Kidney glomerular epithelial cell (primary cell): ENCODE measurements around the gene RIN2.
"Not testable (repeated sequence)": the region's sequence is repeated elsewhere in the genome, so short reads cannot be mapped to it uniquely, and the experiment has no call there.

ENCODE experiments used
- DNase-seq: peaks from one replicate; lab custom pipeline; 2025; lab: John Stamatoyannopoulos, UW

RIN2 gene

DNA sequence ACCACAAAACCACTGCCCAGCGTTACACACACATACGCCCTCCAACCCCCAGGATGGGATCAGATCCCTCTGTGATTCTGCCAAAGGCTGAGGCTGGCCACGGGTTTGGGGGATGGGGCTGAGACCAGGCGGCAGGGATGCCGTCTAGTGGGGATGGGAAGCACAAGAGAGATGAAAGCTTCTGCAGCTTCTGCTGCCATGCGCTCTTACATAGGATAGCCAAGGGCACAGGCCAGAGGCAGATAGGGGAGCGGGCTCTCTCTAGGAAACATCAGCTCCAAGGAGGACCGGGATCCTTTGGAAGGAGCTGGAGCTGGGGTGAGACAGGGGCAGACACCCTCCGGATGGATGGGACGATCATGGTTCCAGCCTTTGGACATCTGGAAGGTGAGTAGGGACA, 18.7 kb upstream of the RIN2 start:
- DNase-seq = no peak

DNA sequence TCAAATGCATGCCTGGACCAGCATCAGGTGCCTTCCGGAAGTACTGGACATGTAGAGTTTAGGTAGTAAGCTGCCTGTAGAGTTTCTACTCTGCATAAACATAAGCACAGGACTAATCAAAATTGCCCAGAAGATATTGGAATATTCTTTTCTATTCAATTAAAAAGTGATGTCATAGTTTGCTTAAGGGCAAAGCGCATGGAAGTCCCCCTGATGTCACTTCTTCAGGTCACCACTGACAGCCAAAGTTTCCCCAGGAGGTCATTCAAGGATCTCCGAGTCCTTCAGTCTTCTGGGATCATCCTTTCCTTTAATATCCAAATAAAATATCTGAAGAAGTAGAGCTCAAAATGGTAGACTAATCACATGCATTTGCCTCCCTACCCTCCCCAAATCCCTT, 17.5 kb upstream of the RIN2 start:
- DNase-seq = no peak

DNA sequence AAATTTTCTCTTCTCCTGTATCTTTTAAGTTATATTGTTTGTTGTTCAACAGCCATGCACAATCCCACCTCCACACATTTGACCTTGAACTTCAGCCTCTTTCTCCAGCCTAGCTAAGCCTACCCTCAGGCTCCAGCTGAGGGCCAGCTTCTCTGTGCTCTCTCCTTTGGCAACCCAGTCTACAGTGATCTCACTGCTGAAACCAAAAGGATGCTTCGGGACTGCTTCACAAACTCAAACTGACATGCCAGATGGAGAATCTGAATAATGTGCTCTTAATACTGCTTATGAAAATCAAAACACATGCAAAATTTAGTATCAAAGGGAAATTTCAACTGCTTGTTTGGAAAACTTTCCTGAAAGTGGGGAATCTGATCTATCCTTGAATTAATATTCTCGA, 16.1 kb upstream of the RIN2 start:
- no peak for DNase-seq

DNA sequence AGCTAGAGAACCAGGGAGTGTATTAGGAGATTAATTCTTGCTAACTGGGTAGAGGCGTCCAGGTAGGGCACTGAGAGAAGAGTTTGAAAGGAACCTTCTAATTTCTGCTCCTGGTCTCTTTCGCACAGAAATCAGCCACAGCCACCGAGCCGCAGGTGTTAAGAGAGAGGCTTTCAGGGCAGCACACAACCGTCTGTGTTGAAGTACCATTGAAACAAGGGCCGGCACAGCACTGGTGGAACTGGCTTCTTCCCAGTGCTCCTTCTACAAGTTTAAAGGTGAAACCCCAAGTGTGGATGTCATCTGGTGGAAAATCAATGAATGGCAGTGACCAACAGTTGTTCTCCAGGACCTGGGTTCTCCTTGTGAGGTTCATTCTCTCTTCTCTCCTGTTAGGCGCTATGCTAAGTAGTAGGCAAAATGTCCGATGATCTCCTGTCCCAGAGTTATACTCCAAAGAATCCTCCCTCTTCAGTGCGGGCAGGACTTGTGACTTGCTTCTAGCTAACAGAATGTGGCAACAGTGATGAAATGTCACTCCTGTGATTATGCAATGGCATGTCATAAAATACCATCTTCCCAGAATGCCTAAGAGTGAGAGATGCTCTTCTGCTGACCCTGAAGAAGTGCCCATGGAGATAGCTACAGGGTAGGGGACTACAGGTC, 15.0 kb upstream of the RIN2 start:
- DNase-seq = no peak

DNA sequence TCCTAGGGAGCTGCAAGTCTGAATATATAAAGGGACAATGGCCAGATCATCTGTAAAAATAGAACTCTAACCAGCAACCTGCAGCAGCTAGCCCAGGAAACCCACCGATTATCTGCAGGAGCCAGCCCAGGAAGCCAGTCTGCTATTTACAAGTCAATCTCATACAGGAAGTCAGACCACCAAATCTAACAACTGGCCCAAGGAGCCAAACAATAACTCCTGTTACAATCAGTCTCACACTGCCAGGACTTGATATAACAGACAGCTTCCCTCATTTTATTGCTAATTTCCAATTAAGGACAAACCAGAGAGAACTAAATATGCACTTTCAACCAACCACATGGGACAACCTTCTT, 14.4 kb upstream of the RIN2 start:
- no peak for DNase-seq

DNA sequence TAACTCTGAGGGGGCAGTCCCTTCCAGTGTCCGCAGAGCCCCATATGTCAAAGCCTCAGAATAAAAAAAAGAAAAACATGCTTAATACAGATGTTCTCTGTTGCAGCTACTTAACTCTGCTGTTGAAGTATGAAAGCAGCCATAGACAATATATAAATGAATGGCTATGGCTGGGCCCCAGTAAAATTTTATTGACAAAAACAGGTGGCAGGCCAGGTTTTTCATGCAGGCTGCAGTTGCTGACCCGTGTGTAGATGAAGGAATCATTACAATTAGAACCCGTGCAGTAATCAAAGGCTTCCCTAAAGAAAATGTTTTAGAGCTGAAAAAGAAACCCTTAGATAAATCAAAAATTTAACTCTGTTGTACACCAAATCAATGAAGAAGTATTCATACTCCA, 13.0 kb upstream of the RIN2 start:
- DNase-seq = no peak

DNA sequence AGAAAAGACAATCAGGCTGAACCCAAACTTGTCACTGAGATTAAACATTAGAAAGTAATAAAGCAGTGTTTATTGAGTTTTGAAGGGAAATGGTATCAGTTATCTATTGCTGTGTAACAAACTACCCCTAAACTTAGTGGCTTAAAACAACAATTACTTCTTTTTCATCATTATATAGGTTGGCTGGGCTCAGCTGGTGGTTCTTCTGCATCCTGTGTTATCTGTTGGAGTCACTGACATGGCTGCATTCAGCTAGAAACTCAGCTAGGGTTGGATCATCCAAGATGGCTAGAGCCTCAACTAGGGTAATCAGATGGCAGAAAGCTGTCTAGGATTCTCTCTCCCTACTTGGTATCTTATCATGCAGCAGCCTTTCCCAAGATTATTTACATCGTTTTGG, 12.5 kb upstream of the RIN2 start:
- DNase-seq = no peak

DNA sequence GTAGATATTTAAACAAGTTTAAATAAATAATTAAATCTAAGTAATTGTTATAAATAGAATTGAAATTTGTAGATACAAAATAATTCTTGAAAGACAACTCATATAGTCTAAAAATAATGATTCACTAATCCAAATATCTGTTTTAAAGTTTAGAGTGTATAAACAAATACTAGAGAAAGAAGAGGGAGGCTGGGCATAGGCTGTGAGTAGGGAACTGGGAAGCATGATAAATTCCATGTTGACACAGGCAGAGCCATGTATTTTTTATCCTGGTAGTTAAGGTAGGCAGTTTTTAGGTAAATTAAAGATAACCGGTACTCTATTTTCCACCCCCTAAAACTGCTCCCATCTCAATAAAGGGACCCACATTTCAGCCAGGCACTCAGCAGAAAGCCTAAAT, 11.7 kb upstream of the RIN2 start:
- DNase-seq = no peak

GRCh38 chr20:19747903-19748302, 10.2 kb upstream of the RIN2 start:
- no peak for DNase-seq

DNA sequence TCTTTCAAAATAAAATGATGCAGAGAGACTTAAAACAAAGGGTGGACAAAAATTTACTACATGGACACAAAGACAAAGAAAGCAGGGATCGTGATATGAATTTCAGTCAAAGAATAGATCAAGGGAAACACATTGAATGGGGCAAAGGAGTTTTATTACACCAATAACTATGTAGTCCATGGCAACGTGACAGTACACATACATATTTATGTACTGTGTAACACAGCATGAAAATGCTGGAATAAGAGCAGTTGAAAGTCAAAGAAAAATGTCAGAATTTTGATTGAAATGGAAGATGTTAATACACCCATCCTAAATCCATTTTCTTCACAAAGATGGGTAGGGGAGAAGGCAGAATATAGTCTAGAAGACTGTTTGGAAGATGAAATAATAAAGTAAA, 9.4 kb upstream of the RIN2 start:
- no peak for DNase-seq

- DNase-seq = no peak
These were observed 8.4 kb upstream of the RIN2 start for GRCh38 chr20:19749618-19750071.

GRCh38 chr20:19750101-19750606, 7.9 kb upstream of the RIN2 start:
- no peak for DNase-seq

DNA sequence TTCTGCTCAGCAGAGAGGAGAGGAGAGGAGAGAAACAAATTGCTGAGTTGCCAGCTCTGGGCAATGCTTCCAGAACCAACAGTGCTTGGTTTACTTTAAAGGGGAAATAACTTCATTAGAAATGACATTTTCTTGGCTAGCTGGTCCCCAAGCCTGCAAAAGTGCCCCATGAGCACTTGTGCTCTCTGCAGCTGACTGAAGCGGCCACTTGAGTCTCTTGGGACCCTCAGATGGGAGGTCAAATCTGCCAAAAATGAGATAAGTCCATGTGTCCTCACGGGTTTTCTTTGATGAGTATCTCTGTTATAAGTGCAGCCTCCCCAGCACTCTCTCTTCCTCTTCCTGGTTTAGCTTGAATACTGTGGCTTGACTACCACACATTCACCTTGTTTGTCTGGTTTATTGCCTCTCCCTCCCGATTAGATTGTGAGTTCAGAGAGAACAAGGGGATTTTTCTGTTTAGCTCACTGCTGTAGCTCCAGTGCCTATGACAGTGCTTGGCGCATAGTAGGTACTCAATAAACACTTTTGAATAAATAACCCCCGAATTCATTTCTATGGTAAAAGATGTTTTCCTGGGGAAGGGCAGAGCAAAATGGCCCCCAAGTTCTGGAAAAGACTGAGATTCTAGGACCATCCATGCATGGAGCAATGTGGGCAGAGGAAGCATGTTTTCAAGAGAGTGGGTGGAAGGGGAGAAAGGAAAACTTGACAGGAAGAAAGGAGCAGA, 7.0 kb upstream of the RIN2 start:
- DNase-seq = no peak

DNA sequence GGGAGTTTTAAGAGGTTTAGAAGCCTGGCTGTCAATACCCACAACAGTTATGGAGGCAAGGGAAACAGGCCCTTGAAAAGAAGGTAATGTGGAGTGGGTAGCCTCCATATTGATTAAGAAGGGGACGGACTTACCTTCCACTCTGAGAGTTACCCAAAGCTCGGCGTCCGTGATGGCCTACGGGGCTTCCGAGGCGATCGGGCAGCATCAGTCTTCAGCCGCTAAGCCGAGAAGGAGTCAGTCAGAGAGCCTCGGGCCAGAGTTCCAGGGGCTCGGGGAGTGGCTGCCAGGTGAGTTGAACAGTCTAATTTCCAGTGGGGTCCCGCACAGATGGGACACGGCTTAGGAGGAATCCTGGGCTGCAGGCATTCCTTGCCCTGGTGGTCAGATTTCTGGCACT, 3.9 kb upstream of the RIN2 start:
- not testable (repeated sequence) for DNase-seq

DNA sequence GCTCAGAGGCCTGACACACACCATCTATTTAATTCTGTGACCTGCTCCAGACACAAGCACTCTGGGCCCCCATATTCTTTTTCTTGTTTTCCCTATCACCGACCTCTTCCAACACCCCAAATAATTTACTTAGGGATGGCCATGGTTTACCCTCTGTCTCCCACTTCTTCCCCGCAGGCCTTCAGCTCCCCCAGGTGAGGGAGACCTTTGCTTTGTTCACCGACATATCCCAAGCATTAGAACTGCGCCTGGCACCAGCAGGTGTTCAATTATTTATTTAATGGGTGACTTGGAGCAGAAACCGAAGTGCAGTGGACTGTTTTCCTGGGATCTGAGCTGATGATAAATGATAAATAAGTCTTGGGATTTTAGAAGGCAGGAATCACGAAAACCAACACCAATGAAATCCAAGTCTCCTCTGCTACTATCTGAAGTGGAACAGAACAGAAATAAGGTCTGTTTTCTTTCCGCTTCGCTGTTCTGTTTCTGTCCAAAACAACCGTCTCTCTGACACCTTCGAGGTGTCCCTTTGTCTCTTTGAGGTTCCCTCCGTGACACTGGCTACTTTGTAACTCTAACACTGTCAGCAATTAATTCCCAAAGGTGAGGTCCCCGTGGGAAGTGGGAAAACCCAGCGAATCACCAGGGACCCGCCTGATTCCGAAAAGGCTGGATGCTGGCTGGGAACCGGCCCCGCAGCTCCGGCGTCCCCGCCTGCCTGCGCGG, 1.1 kb upstream of the RIN2 start:
- no peak for DNase-seq

DNA sequence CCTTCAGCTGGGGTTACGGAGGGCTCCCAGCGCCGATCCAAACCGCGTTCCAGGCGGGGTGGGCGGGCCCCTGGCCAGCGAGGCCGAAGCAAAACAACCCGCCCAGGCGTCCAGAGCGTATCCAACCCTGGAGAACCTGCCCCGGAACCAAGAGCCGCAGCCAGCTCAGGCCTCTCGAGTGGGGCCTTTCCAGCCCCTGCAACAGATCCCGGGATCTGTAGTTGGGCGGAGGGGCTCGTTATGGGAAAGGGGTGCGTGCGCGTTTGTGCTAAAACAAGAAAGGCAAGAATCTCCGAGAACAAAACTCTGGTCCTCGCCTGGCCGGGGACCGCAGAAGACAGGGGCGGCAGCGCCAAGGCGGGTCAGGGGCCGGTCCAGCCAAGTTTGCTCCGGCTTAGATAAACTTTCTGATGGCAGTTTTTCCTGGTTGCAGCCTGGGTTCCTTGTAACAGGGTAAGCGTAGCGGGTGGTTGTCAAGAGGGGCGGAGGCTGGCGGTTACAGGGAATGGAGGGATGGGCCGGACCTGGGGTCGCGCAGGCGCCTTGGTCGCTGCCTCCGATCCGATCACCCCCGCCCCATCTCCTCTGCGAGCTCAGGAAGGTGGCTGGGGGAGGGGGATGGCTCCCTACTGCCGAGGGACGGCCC, 448 bp upstream of the RIN2 start:
- no peak for DNase-seq

- peak; percentile 53 for DNase-seq
These were observed 658 bp downstream of the RIN2 start for GRCh38 chr20:19758501-19759331.

DNA sequence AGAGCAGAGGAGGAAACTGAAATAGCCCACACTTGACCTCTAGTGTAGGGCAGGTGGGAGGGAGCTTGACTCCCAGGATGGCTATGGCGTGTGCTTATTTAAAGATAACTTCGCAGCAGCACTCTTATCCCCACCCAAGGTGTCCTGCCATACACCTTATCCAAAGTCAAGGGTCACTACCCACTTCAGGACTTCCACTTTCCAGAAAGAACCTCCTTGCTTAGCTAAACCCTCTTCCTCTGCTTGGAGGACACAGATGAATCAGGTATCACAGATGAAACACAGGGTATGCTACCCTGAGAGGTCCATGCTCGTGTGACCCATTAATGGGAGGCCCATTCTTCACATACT, 2.3 kb downstream of the RIN2 start:
- no peak for DNase-seq

GRCh38 chr20:19761326-19761725, 3.3 kb downstream of the RIN2 start:
- DNase-seq = no peak

DNA sequence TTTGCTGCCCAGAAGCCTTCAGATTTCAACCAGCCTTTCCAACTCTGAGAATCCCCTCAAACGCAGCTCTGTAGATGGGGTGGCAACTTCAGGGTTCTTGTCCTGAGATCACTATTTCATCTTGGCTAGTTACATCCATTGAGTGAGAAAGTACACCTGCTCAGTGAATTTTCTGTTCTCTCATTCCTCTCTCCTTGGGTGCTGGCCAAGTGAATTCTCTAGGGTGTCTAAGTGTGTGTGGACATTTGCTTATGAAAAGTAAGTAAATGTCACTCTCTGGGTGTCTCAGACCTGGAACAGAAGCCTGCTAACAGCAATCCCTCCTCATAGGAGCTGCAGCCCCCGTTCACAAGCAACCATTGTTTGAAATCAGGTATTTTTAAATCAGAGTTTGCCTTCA, 3.8 kb downstream of the RIN2 start:
- no peak for DNase-seq

DNA sequence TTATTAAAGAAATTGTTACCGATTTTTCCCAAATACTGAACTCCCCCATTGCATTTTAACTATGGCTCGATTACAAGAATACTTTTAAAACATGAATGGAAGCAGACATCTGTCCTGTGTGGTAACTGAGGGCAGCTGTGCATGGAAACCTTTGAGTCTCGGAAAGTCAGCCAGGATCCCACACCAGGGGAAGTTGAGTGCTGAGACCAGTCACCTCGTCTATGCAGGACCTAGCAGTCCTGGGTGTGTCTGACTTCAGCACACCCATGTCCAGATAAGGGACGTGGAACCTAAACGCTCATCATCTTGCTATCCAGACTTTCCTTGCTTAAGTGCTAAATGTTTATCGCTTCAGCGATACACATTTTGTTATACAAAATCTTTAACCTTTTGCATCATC, 6.1 kb downstream of the RIN2 start:
- no peak for DNase-seq

- no peak for DNase-seq
These were observed 7.2 kb downstream of the RIN2 start for GRCh38 chr20:19765266-19765665.
